Naive B cell (primary cell): Measurements from ENCODE around the gene ARID3C. TPM values are rescaled to one million over a fixed set of nuclear protein-coding genes. Genes with fewer than 3 reads are reported as not detected.

Source experiments
- ATAC-seq, 2 donors: fragments of 150-1000 bp; cut with Tn5 transposase; 2 replicates each; pipeline ENCODE4 v1.10.0; 2021; ENCODE audit warnings: low read depth in 2 of 2, mild to moderate bottlenecking in 2 of 2, moderate library complexity in 2 of 2
- DNase-seq: peaks from one replicate; pipeline ENCODE4 v3.0.0; 2022
- H3K27ac Mint-ChIP-seq, 6 donors: one replicate each; pipeline ENCODE4 v1.8.0; 2020 to 2022; ENCODE audit warnings: mild to moderate bottlenecking in 6 of 6, mixed read lengths in 6 of 6, moderate library complexity in 5 of 6, inconsistent platforms in 2 of 6
- H3K27me3 Mint-ChIP-seq, 3 donors: one replicate each; pipeline ENCODE4 v1.8.0; 2021 to 2022; ENCODE audit warnings: mixed read lengths in 3 of 3, mild to moderate bottlenecking in 1 of 3
- H3K36me3 Mint-ChIP-seq, 2 donors: one replicate each; pipeline ENCODE4 v1.8.0; 2020 to 2022; ENCODE audit warnings: mixed read lengths in 2 of 2, inconsistent platforms in 1 of 2, mild to moderate bottlenecking in 1 of 2
- H3K4me1 Mint-ChIP-seq, 3 donors: one replicate each; pipeline ENCODE4 v1.8.0; 2020 to 2022; ENCODE audit warnings: mixed read lengths in 3 of 3, inconsistent platforms in 1 of 3, mild to moderate bottlenecking in 1 of 3, moderate library complexity in 1 of 3
- H3K4me3 Mint-ChIP-seq, 8 donors: one replicate each; pipeline ENCODE4 v1.8.0; 2020 to 2022; ENCODE audit warnings: mild to moderate bottlenecking in 8 of 8, mixed read lengths in 8 of 8, moderate library complexity in 8 of 8, inconsistent platforms in 2 of 8
- H3K9me3 Mint-ChIP-seq, 7 donors: one replicate each; pipeline ENCODE4 v1.8.0; 2020 to 2022; ENCODE audit warnings: mixed read lengths in 7 of 7, mild to moderate bottlenecking in 5 of 7, inconsistent platforms in 2 of 7, moderate library complexity in 1 of 7
- polyA plus RNA-seq, 6 donors: library from polyadenylated mRNA; unstranded; fragments of 300-500 nt; fragmentation: Illumina TruSeq; gene quantifications; one replicate each; pipeline ENCODE4 v1.2.3, GENCODE V29; 2021; ENCODE audit warnings: low read depth in 6 of 6

The ARID3C gene
- polyA plus RNA-seq, 6 donors from 2014 or later, result not detected

GRCh38 chr9:34592895-34593601, 35.8 kb downstream of the ARID3C start:
- H3K27me3 Mint-ChIP-seq, result peaks cover 52 to 86% (median 80%) of the 10 kb centered on the region in 3 donors
- no peak for DNase-seq

GRCh38 chr9:34591917-34592866, 36.7 kb downstream of the ARID3C start:
- Mint-ChIP-seq H3K27me3 (peaks cover 53 to 86% (median 80%) of the 10 kb centered on the region in 3 donors), H3K27ac (peak overlapping the region in 2 of 6 donors; percentile 11 to 83)
- ATAC-seq, result peak; percentile 6 to 23

More at GRCh38 chr9:34592895-34593601, 35.8 kb downstream of the ARID3C start:
- Mint-ChIP-seq H3K4me1 (peaks cover 35 to 43% (median 39%) of the 10 kb centered on the region in 3 donors), H3K9me3 (no peaks in the 10 kb centered on the region), H3K27ac (peak overlapping the region in 1 of 6 donors; percentile 21), H3K4me3 (peak overlapping the region in 7 of 8 donors; percentile 10 to 88 (median 70)), H3K36me3 (no peaks in the 10 kb centered on the region)
- ATAC-seq, result peak in 1 of 2 donors; percentile 19

DNA sequence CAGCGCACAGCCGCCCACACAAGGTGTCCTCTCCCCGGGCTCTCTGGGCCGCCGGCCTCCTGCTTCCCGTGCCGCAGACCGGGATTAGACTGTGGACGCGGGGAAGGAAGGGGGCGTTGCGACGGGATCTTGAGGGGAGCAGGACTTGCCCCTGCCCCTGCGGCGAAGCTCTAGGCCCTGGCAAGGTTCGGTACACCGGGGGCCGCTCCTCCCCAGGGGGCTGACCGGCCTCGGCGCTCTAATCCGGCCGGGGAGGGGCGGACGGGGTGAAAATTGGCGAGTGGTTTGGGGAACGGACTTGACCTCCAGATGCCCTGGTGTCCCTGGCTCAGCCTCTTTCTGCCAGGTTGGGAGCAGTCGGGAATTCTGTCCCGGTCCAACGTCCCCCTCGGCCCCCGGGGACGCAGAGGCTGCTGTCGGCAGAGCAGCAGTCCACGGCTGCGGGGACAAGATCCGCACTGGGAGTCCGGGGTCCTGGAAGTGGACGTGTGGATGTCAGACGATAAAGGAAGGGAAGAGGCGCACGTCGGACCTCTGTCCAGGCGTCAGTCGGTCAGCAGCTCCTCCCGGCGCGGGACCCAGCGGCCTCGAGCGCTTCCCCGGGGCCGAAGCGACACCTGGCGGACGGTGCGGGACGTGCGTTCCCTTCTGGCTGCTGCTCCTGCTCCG, 37.5 kb downstream of the ARID3C start:
- Mint-ChIP-seq H3K27ac (no peak overlapping the region), H3K4me1 (peaks cover 35 to 43% (median 39%) of the 10 kb centered on the region in 3 donors), H3K4me3 (peak overlapping the region; percentile 68 to 89 (median 84)), H3K36me3 (no peaks in the 10 kb centered on the region), H3K27me3 (peaks cover 59 to 86% (median 80%) of the 10 kb centered on the region in 3 donors), H3K9me3 (no peaks in the 10 kb centered on the region)
- DNase-seq (peak; percentile 70), ATAC-seq (peak; percentile 75 to 80)

More at GRCh38 chr9:34591917-34592866, 36.7 kb downstream of the ARID3C start:
- peak overlapping the region; percentile 60 to 89 (median 84) for H3K4me3 Mint-ChIP-seq
- H3K4me1 Mint-ChIP-seq, result peaks cover 35 to 43% (median 39%) of the 10 kb centered on the region in 3 donors
- H3K36me3 Mint-ChIP-seq, result no peaks in the 10 kb centered on the region
- no peaks in the 10 kb centered on the region for H3K9me3 Mint-ChIP-seq
- DNase-seq, result no peak

DNA sequence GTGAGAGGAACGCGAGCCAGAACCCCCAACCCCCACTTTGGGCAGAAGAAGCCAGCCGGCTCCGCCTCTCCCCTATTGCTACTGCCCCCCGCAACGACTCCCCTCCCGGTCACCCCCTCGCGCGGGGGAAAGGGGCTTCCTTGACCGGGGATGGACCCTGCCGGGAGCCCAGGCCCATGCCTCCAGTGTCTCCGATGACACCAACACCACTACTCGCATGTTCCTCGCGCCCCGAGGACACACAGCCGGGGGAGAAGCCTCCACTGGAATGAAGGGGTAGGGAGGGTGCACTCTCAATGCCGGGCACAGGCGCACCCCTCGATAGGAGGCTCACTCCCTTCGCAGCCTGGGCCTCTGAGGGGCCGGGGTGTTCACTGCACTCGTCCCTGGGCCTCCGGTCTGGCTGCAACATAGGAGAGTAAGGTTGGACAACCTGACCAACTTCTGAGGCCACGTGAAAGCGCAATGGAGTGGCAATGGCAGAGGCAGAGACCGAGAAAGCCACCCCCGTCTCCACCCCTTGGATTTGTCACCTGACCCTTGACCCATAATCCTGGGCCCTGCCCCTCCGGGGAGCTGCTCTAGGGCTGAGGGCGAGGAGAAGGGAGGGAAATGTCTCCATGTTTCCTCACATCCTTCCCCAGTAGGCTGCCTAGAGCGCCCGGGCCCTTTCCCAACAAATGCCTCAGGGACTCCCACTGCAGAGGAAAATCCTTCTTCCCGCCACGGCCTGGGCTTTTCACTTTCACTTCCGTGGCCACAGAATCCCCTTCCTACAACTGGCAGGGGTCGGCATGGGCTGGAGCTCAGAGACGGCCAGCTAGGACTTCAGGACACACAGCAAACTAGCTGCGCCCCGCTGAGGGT, 38.3 kb downstream of the ARID3C start:
- ATAC-seq (peak; percentile 10 to 12), DNase-seq (peak; percentile 14)
- Mint-ChIP-seq H3K27ac (peak overlapping the region in 2 of 6 donors; percentile 60 to 69), H3K36me3 (no peaks in the 10 kb centered on the region), H3K4me3 (peak overlapping the region; percentile 68 to 91 (median 86)), H3K9me3 (no peaks in the 10 kb centered on the region), H3K27me3 (peaks cover 61 to 88% (median 81%) of the 10 kb centered on the region in 3 donors), H3K4me1 (peaks cover 40 to 48% (median 41%) of the 10 kb centered on the region in 3 donors)

DNA sequence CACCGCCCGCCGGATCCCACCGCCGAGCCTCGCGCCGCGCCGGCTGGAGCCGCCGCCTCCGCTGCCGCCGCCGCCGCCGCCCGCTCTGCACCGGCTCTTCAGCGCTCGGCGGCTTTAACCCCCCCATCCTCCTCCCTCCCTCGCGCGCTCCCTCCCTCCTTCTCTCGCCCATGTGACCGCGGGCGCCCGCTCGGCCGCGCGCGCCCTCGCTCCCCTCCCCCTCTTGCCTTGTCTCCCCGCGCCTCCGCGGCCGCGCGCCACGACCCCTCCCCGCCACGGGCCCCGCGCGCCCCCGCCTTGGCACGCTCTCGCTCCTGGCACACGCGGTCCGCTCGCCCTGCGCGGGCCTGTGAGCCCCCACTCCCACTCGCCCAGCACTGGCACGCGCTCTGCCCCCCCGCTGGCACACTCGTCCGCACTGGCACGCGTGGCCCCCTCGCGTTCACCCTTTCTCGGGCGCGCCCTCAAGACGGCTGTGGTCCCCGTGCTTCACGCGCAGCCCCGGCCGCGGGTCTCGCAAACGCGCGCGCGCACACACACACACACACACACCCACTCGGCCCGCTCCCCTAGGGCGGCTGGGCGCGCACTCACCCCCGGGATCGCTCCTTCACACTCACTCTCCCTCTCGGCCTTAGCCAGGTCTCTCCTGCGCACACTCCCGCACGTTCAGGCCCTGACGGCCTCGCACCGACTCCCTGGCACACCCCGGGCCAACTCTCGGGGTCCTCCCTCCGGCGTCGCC, 39.1 kb downstream of the ARID3C start, which contains the start of gene CNTFR:
Gene CNTFR (minus strand): TSS at position 89 of the 745 bp plus-strand sequence. CDS start 20,743 bp downstream, outside the sequence.
- Mint-ChIP-seq H3K36me3 (no peaks in the 10 kb centered on the region), H3K9me3 (no peaks in the 10 kb centered on the region), H3K4me1 (peaks cover 40 to 52% (median 41%) of the 10 kb centered on the region in 3 donors), H3K27me3 (peaks cover 62 to 91% (median 83%) of the 10 kb centered on the region in 3 donors), H3K27ac (peak within 1 kb of the TSS in 3 of 6 donors; percentile 60 to 79 (median 69)), H3K4me3 (peak within 1 kb of the TSS; percentile 68 to 91 (median 86))
- ATAC-seq, result peak; percentile 9 to 13
- DNase-seq, result no peak

DNA sequence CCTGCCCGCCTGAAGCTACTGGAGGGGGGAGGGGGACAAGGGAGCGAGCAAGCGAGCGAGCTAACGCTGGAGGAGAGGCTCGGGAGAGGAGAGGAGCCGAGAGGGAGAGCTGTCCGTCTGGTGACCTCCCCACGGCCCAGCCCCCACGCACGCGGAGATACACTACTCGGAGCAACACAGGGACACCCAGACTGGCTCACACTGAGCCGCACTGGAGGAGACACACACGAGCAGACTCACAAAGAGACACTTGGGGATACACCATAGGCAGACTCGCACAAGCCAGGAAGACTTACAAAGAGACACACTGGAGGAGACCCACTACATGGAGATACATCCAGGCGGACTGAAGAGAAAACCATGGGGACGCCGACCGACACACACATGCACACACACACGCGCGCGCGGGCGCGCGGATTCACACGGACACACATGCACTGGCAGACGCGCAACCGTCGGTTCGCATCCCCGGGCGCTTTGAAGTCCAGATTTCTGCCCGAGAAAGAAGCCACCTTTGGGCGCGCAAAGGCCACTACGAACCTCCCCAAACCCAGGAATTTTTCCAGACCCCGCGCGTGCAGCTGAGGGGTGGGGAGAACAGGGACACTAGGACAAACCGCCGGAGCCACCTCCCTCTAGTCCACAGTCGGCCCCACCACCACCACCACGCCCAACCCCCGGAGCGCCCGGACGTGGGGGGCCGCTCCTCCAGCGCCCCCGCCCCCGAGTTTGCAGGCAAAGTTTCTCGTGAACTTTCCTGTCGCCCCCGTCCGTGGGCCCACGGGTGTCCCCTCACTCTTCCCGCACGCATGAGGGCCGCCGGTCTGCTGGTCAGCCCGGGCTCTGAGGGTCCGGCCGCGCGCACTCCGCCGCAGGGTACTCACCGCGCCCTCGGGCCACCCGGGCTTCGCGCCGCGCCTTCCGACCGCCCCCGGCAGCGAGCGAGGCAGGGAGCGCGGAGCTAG, 39.9 kb downstream of the ARID3C start:
- peak overlapping the region; percentile 40 to 91 (median 84) for H3K4me3 Mint-ChIP-seq
- ATAC-seq, result no peak
- no peaks in the 10 kb centered on the region for H3K9me3 Mint-ChIP-seq
- DNase-seq, result no peak
- peaks cover 40 to 52% (median 41%) of the 10 kb centered on the region in 3 donors for H3K4me1 Mint-ChIP-seq
- no peaks in the 10 kb centered on the region for H3K36me3 Mint-ChIP-seq
- peaks cover 63 to 94% (median 87%) of the 10 kb centered on the region in 3 donors for H3K27me3 Mint-ChIP-seq
- H3K27ac Mint-ChIP-seq, result peak overlapping the region in 1 of 6 donors; percentile 48

GRCh38 chr9:34587271-34587670, 41.6 kb downstream of the ARID3C start:
- no peak for DNase-seq
- H3K4me1 Mint-ChIP-seq, result peaks cover 30 to 42% (median 32%) of the 10 kb centered on the region in 3 donors

GRCh38 chr9:34585946-34586669, 42.8 kb downstream of the ARID3C start:
- ATAC-seq (no peak), DNase-seq (no peak)
- peaks cover 25 to 31% (median 26%) of the 10 kb centered on the region in 3 donors for H3K4me1 Mint-ChIP-seq
- peaks cover 68 to 94% (median 92%) of the 10 kb centered on the region in 3 donors for H3K27me3 Mint-ChIP-seq
- no peaks in the 10 kb centered on the region for H3K9me3 Mint-ChIP-seq
- H3K27ac Mint-ChIP-seq, result peak overlapping the region in 1 of 6 donors; percentile 25
- H3K4me3 Mint-ChIP-seq, result peak overlapping the region in 1 of 8 donors; percentile 40
- H3K36me3 Mint-ChIP-seq, result no peaks in the 10 kb centered on the region

More at GRCh38 chr9:34587271-34587670, 41.6 kb downstream of the ARID3C start:
- H3K27me3 Mint-ChIP-seq, result peaks cover 63 to 95% (median 87%) of the 10 kb centered on the region in 3 donors
- no peaks in the 10 kb centered on the region for H3K36me3 Mint-ChIP-seq
- peak overlapping the region in 1 of 8 donors; percentile 40 for H3K4me3 Mint-ChIP-seq
- no peaks in the 10 kb centered on the region for H3K9me3 Mint-ChIP-seq
- ATAC-seq, result no peak
- peak overlapping the region in 1 of 6 donors; percentile 34 for H3K27ac Mint-ChIP-seq

DNA sequence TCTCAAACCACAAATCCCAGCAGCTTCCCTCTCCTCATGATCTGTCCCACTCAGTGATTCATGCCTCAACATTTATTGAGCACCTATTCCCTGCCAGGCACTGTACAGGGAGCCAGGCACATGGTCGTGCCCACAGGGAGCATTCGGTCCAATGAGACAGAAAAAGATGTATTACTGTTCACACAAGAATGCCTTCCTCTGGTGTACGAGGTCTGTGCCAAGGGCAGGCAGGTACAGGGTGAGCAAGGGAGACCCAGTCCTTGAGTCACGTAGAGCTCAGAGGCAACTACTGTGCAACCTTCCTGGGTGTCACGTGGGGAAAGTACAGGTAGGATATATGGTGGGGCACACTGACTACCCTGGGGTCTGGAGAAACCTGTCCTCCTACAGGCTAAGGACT, 43.9 kb downstream of the ARID3C start:
- ATAC-seq, result no peak
- Mint-ChIP-seq H3K27ac (no peak overlapping the region), H3K4me1 (peaks cover 13 to 20% (median 18%) of the 10 kb centered on the region in 3 donors), H3K4me3 (no peak overlapping the region), H3K36me3 (no peaks in the 10 kb centered on the region), H3K9me3 (no peaks in the 10 kb centered on the region), H3K27me3 (peaks cover 76 to 95% (median 94%) of the 10 kb centered on the region in 3 donors)
- no peak for DNase-seq

DNA sequence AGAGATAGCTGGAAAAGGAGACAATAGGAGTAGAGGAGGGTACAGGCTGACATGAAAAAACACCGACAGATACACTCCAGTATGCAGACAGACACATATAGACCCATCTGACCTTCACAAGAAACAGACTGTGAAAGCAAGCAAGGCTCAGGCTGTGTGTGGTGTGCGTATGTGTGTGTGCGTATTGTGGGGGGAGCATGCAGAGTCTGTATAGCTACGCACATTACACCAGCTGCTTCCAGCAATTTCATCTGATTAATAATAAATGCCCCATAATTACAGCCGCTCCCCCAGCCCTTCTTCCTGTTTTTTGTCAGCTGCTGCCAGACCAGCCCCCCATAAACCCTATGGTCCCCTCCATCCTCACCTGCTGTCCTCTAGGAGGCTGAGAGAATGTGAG, 46.1 kb downstream of the ARID3C start:
- Mint-ChIP-seq H3K4me3 (no peak overlapping the region), H3K36me3 (no peaks in the 10 kb centered on the region), H3K27me3 (peaks cover 73 to 95% (median 94%) of the 10 kb centered on the region in 3 donors), H3K4me1 (peaks cover 6 to 9% (median 6%) of the 10 kb centered on the region in 3 donors), H3K27ac (no peak overlapping the region), H3K9me3 (no peaks in the 10 kb centered on the region)
- DNase-seq (no peak), ATAC-seq (no peak)
